ENCODE results near the gene TRIM10.
"Not testable (repeated sequence)": the region's sequence is repeated elsewhere in the genome, so short reads cannot be mapped to it uniquely, and the experiment has no call there.

The TRIM10 gene

DNA sequence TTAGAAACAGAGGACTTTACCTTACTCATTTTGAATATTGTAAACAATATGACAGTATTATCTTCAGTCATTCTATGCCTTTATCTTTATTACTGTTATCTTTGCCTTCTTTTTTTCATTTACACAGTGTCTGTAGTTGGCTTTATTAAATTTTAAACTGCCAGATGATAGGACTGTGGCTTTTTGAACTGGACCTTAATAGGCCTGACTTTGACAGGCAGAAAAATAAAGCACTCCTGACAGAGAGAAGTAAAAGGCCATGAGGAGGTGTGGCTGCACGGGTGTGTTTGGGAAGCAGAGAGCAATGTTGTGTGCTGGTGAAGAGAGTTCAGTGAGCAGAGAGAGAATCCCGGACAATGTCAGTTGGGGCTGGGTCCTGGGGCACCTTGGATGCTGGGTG, 17.2 kb downstream of the TRIM10 start:
- H3K9me3 ChIP-seq (ENCODE audit: insufficient read depth, low read depth, low read length), result no peaks in the 10 kb centered on the region
- H3K9me2 ChIP-seq (replicated peaks; ENCODE audit: low read depth, low read length), result no peaks in the 10 kb centered on the region
- no peaks in the 10 kb centered on the region for H4K20me1 ChIP-seq (ENCODE audit: insufficient read depth, low read length, poor library complexity, severe bottlenecking)
- H3K79me2 ChIP-seq (ENCODE audit: insufficient read depth, low read length), result no peaks in the 10 kb centered on the region
- H3K4me3 ChIP-seq (ENCODE audit: low read length, poor library complexity, severe bottlenecking), result no peak overlapping the region
- H3K27me3 ChIP-seq (ENCODE audit: insufficient read depth, low read length, poor library complexity, severe bottlenecking), result no peaks in the 10 kb centered on the region
- peak overlapping the region; percentile 78 for H2AFZ ChIP-seq (ENCODE audit: low read length)
- no peaks in the 10 kb centered on the region; the same call in 1 of the 2 replicates for H3F3A ChIP-seq (ENCODE audit: low read depth)
- H3K9ac ChIP-seq (ENCODE audit: low read depth, low read length, poor library complexity, severe bottlenecking), result no peak overlapping the region
- TF ChIP-seq EZH2phosphoT487 (IDR thresholded peaks at IDR 0.05; ENCODE audit: borderline replicate concordance) (no peak), CTCF (conservative IDR thresholded peaks at IDR 0.05; ENCODE audit: low read length) (no peak)
- H3K4me1 ChIP-seq (ENCODE audit: insufficient read depth, low read length, poor library complexity, severe bottlenecking), result peaks cover 29% of the 10 kb centered on the region
- H3K36me3 ChIP-seq (ENCODE audit: insufficient read depth, low read length), result no peaks in the 10 kb centered on the region
- no peak overlapping the region for H3K4me2 ChIP-seq (ENCODE audit: low read depth, low read length, poor library complexity, severe bottlenecking)

DNA sequence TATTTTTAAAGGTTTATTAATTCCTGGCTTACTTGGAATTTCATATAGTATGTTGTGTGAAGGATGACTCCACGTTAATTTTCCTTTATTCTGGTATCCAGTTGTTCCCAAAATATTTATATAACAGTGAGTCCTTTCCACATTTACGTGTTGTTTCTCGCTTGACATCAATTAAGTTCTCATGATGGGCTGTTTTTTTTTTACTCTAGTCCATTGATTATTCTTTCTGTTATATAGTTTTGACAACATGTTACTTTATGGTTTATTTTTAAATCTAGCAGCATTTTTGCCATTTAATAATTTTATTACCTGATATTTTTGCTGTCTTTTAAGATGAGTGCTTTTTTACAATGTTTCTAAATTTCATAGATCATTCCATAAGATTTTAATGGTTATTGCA, 18.3 kb downstream of the TRIM10 start:
- Histone ChIP-seq H3K79me2 (ENCODE audit: insufficient read depth, low read length) (no peaks in the 10 kb centered on the region), H3K9me3 (ENCODE audit: insufficient read depth, low read depth, low read length) (no peaks in the 10 kb centered on the region), H2AFZ (ENCODE audit: low read length) (no peak overlapping the region), H4K20me1 (ENCODE audit: insufficient read depth, low read length, poor library complexity, severe bottlenecking) (no peaks in the 10 kb centered on the region), H3K4me3 (ENCODE audit: low read length, poor library complexity, severe bottlenecking) (no peak overlapping the region), H3K36me3 (ENCODE audit: insufficient read depth, low read length) (no peaks in the 10 kb centered on the region), H3K4me1 (ENCODE audit: insufficient read depth, low read length, poor library complexity, severe bottlenecking) (peaks cover 29% of the 10 kb centered on the region), H3K9ac (ENCODE audit: low read depth, low read length, poor library complexity, severe bottlenecking) (no peak overlapping the region), H3F3A (ENCODE audit: low read depth) (no peaks in the 10 kb centered on the region; the same call in 1 of the 2 replicates), H3K9me2 (replicated peaks; ENCODE audit: low read depth, low read length) (no peaks in the 10 kb centered on the region), H3K27me3 (ENCODE audit: insufficient read depth, low read length, poor library complexity, severe bottlenecking) (no peaks in the 10 kb centered on the region), H3K4me2 (ENCODE audit: low read depth, low read length, poor library complexity, severe bottlenecking) (no peak overlapping the region)
- no peak for TF ChIP-seq CTCF (conservative IDR thresholded peaks at IDR 0.05; ENCODE audit: low read length)
- no peak for TF ChIP-seq EZH2phosphoT487 (IDR thresholded peaks at IDR 0.05; ENCODE audit: borderline replicate concordance)

GRCh38 chr6:30140240-30140639, 20.8 kb downstream of the TRIM10 start:
- not testable (repeated sequence) for H3F3A ChIP-seq (ENCODE audit: low read depth); H3K36me3 ChIP-seq (ENCODE audit: insufficient read depth, low read length); H3K9ac ChIP-seq (ENCODE audit: low read depth, low read length, poor library complexity, severe bottlenecking); H3K4me2 ChIP-seq (ENCODE audit: low read depth, low read length, poor library complexity, severe bottlenecking); H3K9me2 ChIP-seq (replicated peaks; ENCODE audit: low read depth, low read length); H3K4me3 ChIP-seq (ENCODE audit: low read length, poor library complexity, severe bottlenecking); H4K20me1 ChIP-seq (ENCODE audit: insufficient read depth, low read length, poor library complexity, severe bottlenecking); H3K79me2 ChIP-seq (ENCODE audit: insufficient read depth, low read length); H3K9me3 ChIP-seq (ENCODE audit: insufficient read depth, low read depth, low read length); H3K27me3 ChIP-seq (ENCODE audit: insufficient read depth, low read length, poor library complexity, severe bottlenecking); H2AFZ ChIP-seq (ENCODE audit: low read length)
- H3K4me1 ChIP-seq (ENCODE audit: insufficient read depth, low read length, poor library complexity, severe bottlenecking), result peaks cover 29% of the 10 kb centered on the region

- no peaks in the 10 kb centered on the region for H3K36me3 ChIP-seq (ENCODE audit: insufficient read depth, low read length)
- H3K4me2 ChIP-seq (ENCODE audit: low read depth, low read length, poor library complexity, severe bottlenecking), result peak overlapping the region; percentile 35
- H3K4me1 ChIP-seq (ENCODE audit: insufficient read depth, low read length, poor library complexity, severe bottlenecking), result peaks cover 23% of the 10 kb centered on the region
- no peaks in the 10 kb centered on the region for H3K79me2 ChIP-seq (ENCODE audit: insufficient read depth, low read length)
- H3K27me3 ChIP-seq (ENCODE audit: insufficient read depth, low read length, poor library complexity, severe bottlenecking), result no peaks in the 10 kb centered on the region
- no peaks in the 10 kb centered on the region for H3K9me3 ChIP-seq (ENCODE audit: insufficient read depth, low read depth, low read length)
- no peak overlapping the region for H3K4me3 ChIP-seq (ENCODE audit: low read length, poor library complexity, severe bottlenecking)
- no peak overlapping the region for H2AFZ ChIP-seq (ENCODE audit: low read length)
- no peaks in the 10 kb centered on the region for H4K20me1 ChIP-seq (ENCODE audit: insufficient read depth, low read length, poor library complexity, severe bottlenecking)
- no peaks in the 10 kb centered on the region for H3K9me2 ChIP-seq (replicated peaks; ENCODE audit: low read depth, low read length)
- no peak overlapping the region for H3K9ac ChIP-seq (ENCODE audit: low read depth, low read length, poor library complexity, severe bottlenecking)
- TF ChIP-seq CTCF (conservative IDR thresholded peaks at IDR 0.05; ENCODE audit: low read length) (no peak), EZH2phosphoT487 (IDR thresholded peaks at IDR 0.05; ENCODE audit: borderline replicate concordance) (no peak)
- no peaks in the 10 kb centered on the region for H3F3A ChIP-seq (ENCODE audit: low read depth)
Observed at GRCh38 chr6:30136570-30137286, 24.3 kb downstream of the TRIM10 start.
